Calu3 (cell line): Measurements from ENCODE around the gene LCOR. TPM values are rescaled to one million over a fixed set of nuclear protein-coding genes. Genes with fewer than 3 reads are reported as not detected.

Experiments used
- BruUV-seq: library from RNA; stranded (reverse); fragments of 400-500 nt; replicated peaks from 2 replicates; lab custom pipeline; 2021; lab: Mats Ljungman, UMichigan
- CTCF ChIA-PET: fragments of 300-600 bp; sonication (Branson Sonifier 250); formaldehyde crosslinking; loops from one replicate; lab custom pipeline; 2022; ENCODE audit warnings: antibody characterized with exemption; lab: Charles Lee
- DNase-seq: peaks from one replicate; pipeline ENCODE4 v3.0.0; 2022
- H3K27ac Mint-ChIP-seq: one replicate; pipeline ENCODE4 v1.8.0; 2022; ENCODE audit warnings: mixed read lengths; ENCODE audit not compliant: unreplicated experiment
- H3K27me3 Mint-ChIP-seq: one replicate; pipeline ENCODE4 v1.8.0; 2022; ENCODE audit warnings: mixed read lengths; ENCODE audit not compliant: unreplicated experiment
- H3K36me3 Mint-ChIP-seq: one replicate; pipeline ENCODE4 v1.8.0; 2022; ENCODE audit warnings: mild to moderate bottlenecking, moderate library complexity, mixed read lengths; ENCODE audit not compliant: insufficient read depth, unreplicated experiment
- H3K4me1 Mint-ChIP-seq: one replicate; pipeline ENCODE4 v1.8.0; 2022; ENCODE audit warnings: mild to moderate bottlenecking, low read depth, mixed read lengths; ENCODE audit not compliant: unreplicated experiment
- H3K4me3 Mint-ChIP-seq: one replicate; pipeline ENCODE4 v1.8.0; 2022; ENCODE audit warnings: mild to moderate bottlenecking, low read depth, moderate library complexity, mixed read lengths; ENCODE audit not compliant: unreplicated experiment
- H3K9me3 Mint-ChIP-seq: one replicate; pipeline ENCODE4 v1.8.0; 2022; ENCODE audit warnings: low read depth, mixed read lengths; ENCODE audit not compliant: unreplicated experiment
- intact Hi-C: fragments of 100-400 bp; cut with micrococcal nuclease; formaldehyde crosslinking; loops from one replicate; pipeline ENCODE4 v1.10.0; 2022; ENCODE audit not compliant: unreplicated experiment
- total RNA-seq: library from RNA; stranded (reverse); gene quantifications from 2 replicates; pipeline ENCODE4 v1.2.3, GENCODE V29; 2022
- TF ChIP-seq, protein P1 (sequence below): fragments of 200-600 bp; IDR thresholded peaks from one replicate; pipeline ENCODE4 v1.8.0; 2022; ENCODE audit warnings: antibody characterized with exemption; ENCODE audit not compliant: unreplicated experiment

LCOR gene
- total RNA-seq, 1 experiment from 2014 or later: 50.1 TPM

DNA sequence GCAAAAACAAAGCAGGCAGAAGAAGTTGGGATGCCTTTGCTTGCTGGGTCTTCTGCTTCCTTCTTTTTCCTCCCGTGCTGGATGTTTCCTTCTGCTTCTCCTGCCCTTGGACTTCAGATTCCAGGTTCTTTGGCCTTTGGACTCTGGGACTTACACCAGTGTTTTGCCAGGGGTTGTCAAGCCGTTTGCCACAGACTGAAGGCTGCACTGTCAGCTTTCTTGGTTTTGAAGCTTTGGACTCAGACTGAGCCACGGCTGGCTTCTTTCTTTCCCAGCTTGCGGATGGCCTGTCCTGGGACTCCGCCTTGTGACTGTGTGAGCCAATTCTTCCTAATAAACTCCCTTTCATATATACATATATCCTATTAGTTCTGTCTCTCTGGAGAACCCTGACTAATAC lies 11.3 kb upstream of the LCOR start:
- H3K36me3 Mint-ChIP-seq: no peaks in the 10 kb centered on the region
- intact Hi-C loops: no loop called here
- no peaks in the 10 kb centered on the region for H3K4me1 Mint-ChIP-seq
- no peak for DNase-seq
- TF ChIP-seq, protein P1, sequence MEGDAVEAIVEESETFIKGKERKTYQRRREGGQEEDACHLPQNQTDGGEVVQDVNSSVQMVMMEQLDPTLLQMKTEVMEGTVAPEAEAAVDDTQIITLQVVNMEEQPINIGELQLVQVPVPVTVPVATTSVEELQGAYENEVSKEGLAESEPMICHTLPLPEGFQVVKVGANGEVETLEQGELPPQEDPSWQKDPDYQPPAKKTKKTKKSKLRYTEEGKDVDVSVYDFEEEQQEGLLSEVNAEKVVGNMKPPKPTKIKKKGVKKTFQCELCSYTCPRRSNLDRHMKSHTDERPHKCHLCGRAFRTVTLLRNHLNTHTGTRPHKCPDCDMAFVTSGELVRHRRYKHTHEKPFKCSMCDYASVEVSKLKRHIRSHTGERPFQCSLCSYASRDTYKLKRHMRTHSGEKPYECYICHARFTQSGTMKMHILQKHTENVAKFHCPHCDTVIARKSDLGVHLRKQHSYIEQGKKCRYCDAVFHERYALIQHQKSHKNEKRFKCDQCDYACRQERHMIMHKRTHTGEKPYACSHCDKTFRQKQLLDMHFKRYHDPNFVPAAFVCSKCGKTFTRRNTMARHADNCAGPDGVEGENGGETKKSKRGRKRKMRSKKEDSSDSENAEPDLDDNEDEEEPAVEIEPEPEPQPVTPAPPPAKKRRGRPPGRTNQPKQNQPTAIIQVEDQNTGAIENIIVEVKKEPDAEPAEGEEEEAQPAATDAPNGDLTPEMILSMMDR: no peak
- H3K27me3 Mint-ChIP-seq: no peaks in the 10 kb centered on the region
- no peak overlapping the region for H3K27ac Mint-ChIP-seq
- H3K9me3 Mint-ChIP-seq: no peaks in the 10 kb centered on the region
- BruUV-seq: no TSS peak
- no peak overlapping the region for H3K4me3 Mint-ChIP-seq
- CTCF ChIA-PET: no interaction called here

DNA sequence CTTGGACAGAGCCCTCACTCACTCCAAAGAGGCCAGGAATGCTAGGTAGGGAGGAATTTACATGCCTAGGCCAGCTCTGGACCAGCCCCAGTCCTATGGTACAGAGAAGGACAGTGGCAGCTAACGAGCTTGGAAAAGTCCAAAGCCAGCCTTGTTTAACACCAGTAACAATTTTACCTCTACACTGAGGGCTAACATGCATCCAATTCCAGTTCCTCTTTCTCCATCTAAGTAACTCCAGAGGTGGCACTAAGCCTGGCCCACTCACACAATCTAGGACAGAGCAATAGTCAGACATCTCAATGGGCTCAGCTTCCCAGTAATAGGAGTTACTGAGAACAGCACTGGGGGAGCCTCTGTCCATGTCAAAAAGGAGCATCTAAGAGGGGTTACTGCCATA lies 5.7 kb upstream of the LCOR start:
- intact Hi-C loops: no loop called here
- BruUV-seq: no TSS peak
- CTCF ChIA-PET: no interaction called here

DNA sequence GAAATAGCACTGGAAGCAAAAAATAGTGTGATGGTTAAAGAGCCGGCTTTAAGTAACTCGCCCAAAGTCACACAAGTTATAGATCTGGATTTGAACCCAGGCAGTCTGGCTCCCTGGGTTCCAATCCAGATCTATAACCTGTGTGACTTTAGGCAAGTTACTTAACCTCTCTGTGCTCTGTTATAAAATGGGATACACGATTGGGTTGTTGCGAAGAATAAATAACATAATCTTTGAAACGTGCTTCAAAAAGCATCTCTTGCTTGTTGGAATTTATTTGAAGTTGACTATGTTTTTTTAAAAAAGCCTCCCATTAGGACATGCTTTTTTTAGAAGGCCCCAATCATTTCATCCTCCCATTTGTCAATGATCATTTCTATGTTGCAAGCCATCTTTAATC lies 3.5 kb upstream of the LCOR start:
- H3K4me1 Mint-ChIP-seq: peaks cover 10% of the 10 kb centered on the region
- intact Hi-C loops: no loop called here
- TF ChIP-seq, protein P1: no peak
- no peaks in the 10 kb centered on the region for H3K9me3 Mint-ChIP-seq
- H3K27ac Mint-ChIP-seq: no peak overlapping the region
- no TSS peak for BruUV-seq
- no peaks in the 10 kb centered on the region for H3K27me3 Mint-ChIP-seq
- H3K4me3 Mint-ChIP-seq: no peak overlapping the region
- H3K36me3 Mint-ChIP-seq: peaks cover 26% of the 10 kb centered on the region
- CTCF ChIA-PET: no interaction called here
- DNase-seq: no peak

More for the DNA sequence above, 5.7 kb upstream of the LCOR start:
- Mint-ChIP-seq H3K4me1 (peaks cover 6% of the 10 kb centered on the region), H3K27me3 (no peaks in the 10 kb centered on the region), H3K9me3 (no peaks in the 10 kb centered on the region), H3K27ac (no peak overlapping the region), H3K4me3 (no peak overlapping the region), H3K36me3 (peaks cover 10% of the 10 kb centered on the region)
- TF ChIP-seq, protein P1: no peak
- DNase-seq: no peak

DNA sequence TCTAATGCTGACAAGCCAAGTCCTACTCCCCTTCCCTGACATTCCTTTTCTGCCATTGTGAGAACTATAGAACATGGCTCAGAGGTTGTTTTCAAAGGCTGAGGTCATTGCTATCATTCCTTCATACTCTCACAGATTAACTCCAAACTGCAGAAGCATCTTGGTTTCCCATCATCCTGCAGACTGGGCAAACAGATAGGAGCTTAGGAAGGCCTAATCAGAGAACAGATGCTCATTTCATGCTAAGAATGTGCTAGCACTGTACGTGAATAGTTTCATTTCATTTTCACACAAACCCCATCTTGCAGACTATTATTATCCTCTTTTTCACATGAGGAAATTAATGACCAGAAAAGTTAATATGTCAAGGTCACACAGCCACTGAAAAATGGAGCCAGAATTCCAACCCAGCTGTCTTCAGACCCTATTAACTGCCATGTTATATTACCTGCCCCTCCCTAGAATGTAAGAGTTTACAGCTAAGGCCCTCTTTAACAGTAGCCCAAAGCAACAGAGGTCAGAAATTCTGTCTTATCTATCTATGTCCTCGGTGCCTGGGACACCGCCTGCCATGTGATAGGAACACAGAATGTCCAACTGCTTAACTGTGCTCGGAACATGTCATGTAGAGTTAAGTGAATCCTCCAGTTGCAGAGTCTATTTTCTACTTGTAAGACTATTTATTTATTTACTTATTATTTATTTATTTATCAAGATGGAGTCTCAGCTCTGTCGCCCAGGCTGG lies 2.9 kb upstream of the LCOR start:
- Mint-ChIP-seq H3K4me3 (no peak overlapping the region), H3K27ac (no peak overlapping the region), H3K27me3 (no peaks in the 10 kb centered on the region), H3K36me3 (peaks cover 31% of the 10 kb centered on the region), H3K4me1 (peaks cover 10% of the 10 kb centered on the region), H3K9me3 (no peaks in the 10 kb centered on the region)
- intact Hi-C loops: no loop called here
- no peak for DNase-seq
- CTCF ChIA-PET: no interaction called here
- TF ChIP-seq, protein P1: no peak
- no TSS peak for BruUV-seq
